ENCODE results near the gene TRPM4. TPM values are rescaled to one million over a fixed set of nuclear protein-coding genes. Genes with fewer than 3 reads are reported as not detected.

The TRPM4 gene
- total RNA-seq, 4 donors from 2014 or later, result 50.7 to 76.2 (median 70.3) TPM

DNA sequence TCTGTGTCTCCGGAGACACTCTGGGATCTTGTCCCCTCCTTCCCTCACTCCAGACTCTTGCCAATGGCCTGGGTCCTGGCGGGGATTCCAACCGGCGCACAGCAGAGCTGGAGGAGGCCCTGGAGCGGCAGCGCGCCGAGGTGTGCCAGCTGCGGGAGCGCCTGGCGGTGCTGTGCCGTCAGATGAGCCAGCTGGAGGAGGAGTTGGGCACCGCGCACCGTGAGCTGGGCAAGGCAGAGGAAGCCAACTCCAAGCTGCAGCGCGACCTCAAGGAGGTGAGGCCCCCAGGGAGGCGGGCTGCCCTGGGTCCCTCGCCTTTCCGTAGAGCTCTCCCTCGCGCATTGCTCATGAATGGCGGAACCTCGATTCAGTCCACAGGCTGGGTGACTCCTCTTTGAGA, 27.3 kb upstream of the TRPM4 start:
- no peak for DNase-seq (ENCODE audit: low spot score in 2 of 2)
- whole genome bisulfite sequencing, 2 donors, result 66 to 73% methylated on average over 20 to 21 of the region's 24 CpGs
- no peak overlapping the region for H3K4me3 ChIP-seq (ENCODE audit: low read depth, poor library complexity, severe bottlenecking)
- TF ChIP-seq, protein P1, sequence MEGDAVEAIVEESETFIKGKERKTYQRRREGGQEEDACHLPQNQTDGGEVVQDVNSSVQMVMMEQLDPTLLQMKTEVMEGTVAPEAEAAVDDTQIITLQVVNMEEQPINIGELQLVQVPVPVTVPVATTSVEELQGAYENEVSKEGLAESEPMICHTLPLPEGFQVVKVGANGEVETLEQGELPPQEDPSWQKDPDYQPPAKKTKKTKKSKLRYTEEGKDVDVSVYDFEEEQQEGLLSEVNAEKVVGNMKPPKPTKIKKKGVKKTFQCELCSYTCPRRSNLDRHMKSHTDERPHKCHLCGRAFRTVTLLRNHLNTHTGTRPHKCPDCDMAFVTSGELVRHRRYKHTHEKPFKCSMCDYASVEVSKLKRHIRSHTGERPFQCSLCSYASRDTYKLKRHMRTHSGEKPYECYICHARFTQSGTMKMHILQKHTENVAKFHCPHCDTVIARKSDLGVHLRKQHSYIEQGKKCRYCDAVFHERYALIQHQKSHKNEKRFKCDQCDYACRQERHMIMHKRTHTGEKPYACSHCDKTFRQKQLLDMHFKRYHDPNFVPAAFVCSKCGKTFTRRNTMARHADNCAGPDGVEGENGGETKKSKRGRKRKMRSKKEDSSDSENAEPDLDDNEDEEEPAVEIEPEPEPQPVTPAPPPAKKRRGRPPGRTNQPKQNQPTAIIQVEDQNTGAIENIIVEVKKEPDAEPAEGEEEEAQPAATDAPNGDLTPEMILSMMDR (IDR thresholded peaks at IDR 0.05), result no peak
- TF ChIP-seq POLR2A (IDR thresholded peaks at IDR 0.05), result no peak
- intact Hi-C loops (cut with DNase I; ENCODE audit: low total_unique reads), result no loop called here

DNA sequence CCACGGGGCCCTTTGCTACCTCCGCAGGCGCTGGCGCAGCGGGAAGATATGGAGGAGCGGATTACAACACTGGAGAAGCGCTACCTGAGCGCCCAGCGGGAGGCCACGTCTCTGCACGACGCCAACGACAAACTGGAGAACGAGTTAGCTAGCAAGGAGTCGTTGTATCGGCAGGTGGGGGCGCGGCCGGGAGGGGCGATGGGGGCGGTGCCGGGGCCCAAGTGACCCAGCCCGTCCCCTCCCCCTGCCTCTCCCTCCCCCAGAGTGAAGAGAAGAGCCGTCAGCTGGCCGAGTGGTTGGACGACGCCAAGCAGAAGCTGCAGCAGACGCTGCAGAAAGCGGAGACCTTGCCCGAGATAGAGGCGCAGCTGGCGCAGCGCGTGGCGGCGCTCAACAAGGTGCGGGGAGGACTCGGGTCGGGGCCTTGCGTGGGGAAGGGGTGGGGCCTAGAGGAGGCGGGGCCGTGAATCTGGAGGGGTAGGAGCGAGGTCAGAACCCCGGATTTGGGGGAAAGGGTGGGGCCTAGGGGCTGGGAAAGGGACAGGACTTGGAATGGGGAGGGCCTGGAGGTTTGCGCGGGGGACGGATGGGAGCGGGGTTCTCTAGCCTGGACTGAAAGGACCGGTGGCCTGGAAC, 24.5 kb upstream of the TRPM4 start:
- intact Hi-C loops (cut with DNase I; ENCODE audit: low total_unique reads), result no loop called here
- no peak for TF ChIP-seq POLR2A (IDR thresholded peaks at IDR 0.05)
- no peak for DNase-seq (ENCODE audit: low spot score in 2 of 2)
- WGBS, 2 donors, result 44 to 58% methylated on average over 24 to 47 of the region's 49 CpGs
- no peak overlapping the region for H3K4me3 ChIP-seq (ENCODE audit: low read depth, poor library complexity, severe bottlenecking)

DNA sequence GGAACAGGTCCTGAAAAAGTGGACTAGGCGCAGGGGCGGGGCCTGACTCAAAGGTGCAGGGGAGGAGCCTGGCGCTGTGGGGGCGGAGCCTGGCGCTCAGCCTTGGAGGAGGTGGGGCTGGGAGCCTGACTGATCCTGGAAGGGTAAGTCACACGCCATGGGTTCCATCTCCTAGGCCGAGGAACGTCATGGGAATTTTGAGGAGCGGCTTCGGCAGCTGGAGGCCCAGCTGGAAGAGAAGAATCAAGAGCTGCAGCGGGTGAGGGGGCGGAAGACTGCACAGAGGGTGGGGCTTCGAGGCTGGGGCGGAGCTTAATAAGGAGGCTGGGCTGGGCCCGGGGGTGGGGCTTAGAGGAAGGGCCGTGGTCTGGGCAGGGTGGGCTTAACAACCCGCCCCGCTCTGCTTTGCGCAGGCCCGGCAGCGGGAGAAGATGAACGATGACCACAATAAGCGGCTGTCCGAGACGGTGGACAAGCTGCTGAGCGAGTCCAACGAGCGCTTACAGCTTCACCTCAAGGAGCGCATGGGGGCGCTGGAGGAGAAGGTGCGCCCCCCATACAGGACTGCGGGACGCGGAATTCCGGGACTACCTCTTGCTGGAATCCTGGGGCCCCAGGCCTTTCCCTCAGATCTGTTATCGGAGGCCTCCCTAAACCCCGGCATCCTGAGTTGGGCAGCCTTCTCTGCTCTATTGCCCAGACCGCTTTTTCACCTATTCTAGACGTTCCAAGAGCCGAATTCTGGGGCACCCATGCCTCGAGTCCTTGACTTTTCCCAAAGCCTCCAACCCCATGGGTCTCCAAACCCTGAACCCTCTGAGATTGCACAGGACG, 23.8 kb upstream of the TRPM4 start:
- TF ChIP-seq, protein P1 (IDR thresholded peaks at IDR 0.05), result no peak
- no peak for TF ChIP-seq POLR2A (IDR thresholded peaks at IDR 0.05)
- intact Hi-C loops (cut with DNase I; ENCODE audit: low total_unique reads), result no loop called here
- no peak overlapping the region for H3K4me3 ChIP-seq (ENCODE audit: low read depth, poor library complexity, severe bottlenecking)
- DNase-seq (ENCODE audit: low spot score in 2 of 2), result peak in 1 of 2 donors; percentile 60
- WGBS, 2 donors, result 52 to 62% methylated on average over 42 of the region's 42 CpGs

DNA sequence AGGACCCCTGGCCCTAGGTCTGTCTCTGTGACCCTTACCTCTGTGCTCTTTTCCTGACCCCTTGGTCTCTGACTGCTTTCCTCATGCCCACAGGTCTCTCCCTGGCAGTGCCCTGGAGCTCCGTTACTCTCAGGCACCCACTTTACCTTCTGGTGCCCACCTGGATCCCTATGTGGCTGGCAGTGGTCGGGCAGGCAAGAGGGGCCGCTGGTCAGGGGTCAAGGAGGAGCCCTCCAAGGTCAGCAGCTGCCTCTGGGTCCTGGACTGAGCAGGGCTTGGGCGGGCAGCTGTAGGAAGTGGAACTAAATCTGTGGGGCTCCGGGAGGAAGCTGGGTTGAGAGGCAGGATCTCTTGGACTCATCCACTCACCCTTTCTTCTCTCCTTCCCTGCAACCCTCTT, 21.9 kb upstream of the TRPM4 start:
- WGBS, 2 donors, result 86 to 94% methylated on average over 5 of the region's 5 CpGs

DNA sequence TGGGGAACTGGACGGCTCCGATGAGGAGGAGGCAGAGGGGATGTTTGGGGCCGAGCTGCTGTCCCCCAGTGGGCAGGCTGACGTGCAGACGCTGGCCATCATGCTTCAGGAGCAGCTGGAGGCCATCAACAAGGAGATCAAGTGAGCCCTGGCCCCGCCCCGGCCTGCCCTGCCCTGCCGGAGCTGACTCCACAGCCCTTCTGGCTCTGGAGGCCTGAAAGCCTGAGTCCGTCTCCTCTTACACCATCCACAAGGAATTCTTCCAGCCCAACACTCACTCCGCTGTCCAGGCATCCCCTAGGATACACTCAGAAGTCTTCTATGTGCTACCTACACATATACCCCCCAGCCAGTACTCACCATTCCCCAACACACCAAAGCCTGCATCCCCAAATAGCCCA, 20.8 kb upstream of the TRPM4 start:
- intact Hi-C loops (cut with DNase I; ENCODE audit: low total_unique reads), result no loop called here
- H3K4me3 ChIP-seq (ENCODE audit: low read depth, poor library complexity, severe bottlenecking), result no peak overlapping the region
- no peak for DNase-seq (ENCODE audit: low spot score in 2 of 2)
- TF ChIP-seq POLR2A (IDR thresholded peaks at IDR 0.05), result no peak
- TF ChIP-seq, protein P1 (IDR thresholded peaks at IDR 0.05), result no peak
- WGBS, 2 donors, result 79 to 80% methylated on average over 10 of the region's 10 CpGs

More for the DNA sequence above, 21.9 kb upstream of the TRPM4 start:
- intact Hi-C loops (cut with DNase I; ENCODE audit: low total_unique reads), result no loop called here
- TF ChIP-seq POLR2A (IDR thresholded peaks at IDR 0.05), result no peak
- TF ChIP-seq, protein P1 (IDR thresholded peaks at IDR 0.05), result no peak
- DNase-seq (ENCODE audit: low spot score in 2 of 2), result no peak
- H3K4me3 ChIP-seq (ENCODE audit: low read depth, poor library complexity, severe bottlenecking), result no peak overlapping the region

DNA sequence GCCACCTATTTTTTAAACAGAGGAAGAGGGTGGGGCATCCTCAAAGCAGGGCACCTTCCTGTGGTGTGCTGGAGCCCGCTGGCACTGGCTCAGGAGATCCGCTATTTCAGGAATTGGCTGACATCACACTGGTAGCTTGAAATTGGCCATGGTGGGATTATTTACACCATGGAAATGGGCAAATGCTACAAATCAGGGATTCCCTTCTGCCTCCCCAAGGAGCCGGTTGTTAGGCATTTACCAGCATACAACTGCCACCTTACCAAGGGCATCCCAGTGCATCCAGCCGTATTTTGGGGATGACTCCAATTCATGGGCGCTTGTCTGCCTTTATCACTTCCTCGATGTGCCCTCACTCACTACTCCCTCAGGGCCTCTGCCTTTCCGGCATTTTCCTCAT, 16.6 kb upstream of the TRPM4 start:
- intact Hi-C loops (cut with DNase I; ENCODE audit: low total_unique reads), result loop anchor here (10.0 kb wide), 1 partner anchor 146 kb away; the partner anchor contains the start of genes GYS1 and RUVBL2
- TF ChIP-seq, protein P1 (IDR thresholded peaks at IDR 0.05), result no peak
- no peak for TF ChIP-seq POLR2A (IDR thresholded peaks at IDR 0.05)
- H3K4me3 ChIP-seq (ENCODE audit: low read depth, poor library complexity, severe bottlenecking), result no peak overlapping the region
- DNase-seq (ENCODE audit: low spot score in 2 of 2), result no peak
- WGBS, 2 donors, result 79 to 81% methylated on average over 7 of the region's 7 CpGs
